DMS153 treated with DMSO at 0.1 percent for 48 hours (cell line): ENCODE measurements around the gene CHMP6.

Experiments used
- DNase-seq: peaks from one replicate; lab custom pipeline; 2025; ENCODE audit not compliant: unreplicated experiment; lab: John Stamatoyannopoulos, UW

The CHMP6 gene

GRCh38 chr17:80991645-80992076 lies at the start of gene CHMP6:
CHMP6 (plus strand) TSS chr17:80991841; CDS start chr17:80991919, 78 bp downstream.
- peak; percentile 14 for DNase-seq

- no peak for DNase-seq
Observed at GRCh38 chr17:80942423-80943345, 49.0 kb upstream of the CHMP6 start.

- no peak for DNase-seq
Observed at GRCh38 chr17:80943346-80944145, 48.1 kb upstream of the CHMP6 start.

GRCh38 chr17:80944326-80944725 lies 47.3 kb upstream of the CHMP6 start:
- DNase-seq = no peak

GRCh38 chr17:80945736-80946135 lies 45.9 kb upstream of the CHMP6 start:
- no peak for DNase-seq

- no peak for DNase-seq
Observed at GRCh38 chr17:80946449-80946848, 45.2 kb upstream of the CHMP6 start.

GRCh38 chr17:80947200-80947940 lies 44.3 kb upstream of the CHMP6 start:
- no peak for DNase-seq

- no peak for DNase-seq
Observed at GRCh38 chr17:80948019-80948975, 43.3 kb upstream of the CHMP6 start.

- no peak for DNase-seq
Observed at GRCh38 chr17:80948976-80949450, 42.6 kb upstream of the CHMP6 start.

- no peak for DNase-seq
Observed at GRCh38 chr17:80949451-80950421, 41.9 kb upstream of the CHMP6 start.

- no peak for DNase-seq
Observed at GRCh38 chr17:80950466-80951120, 41.0 kb upstream of the CHMP6 start.

GRCh38 chr17:80951121-80952090 lies 40.2 kb upstream of the CHMP6 start:
- DNase-seq = no peak

GRCh38 chr17:80952291-80952690 lies 39.4 kb upstream of the CHMP6 start:
- DNase-seq = no peak

- no peak for DNase-seq
Observed at GRCh38 chr17:80953471-80954315, 37.9 kb upstream of the CHMP6 start.

- no peak for DNase-seq
Observed at GRCh38 chr17:80955078-80955477, 36.6 kb upstream of the CHMP6 start.

- no peak for DNase-seq
Observed at GRCh38 chr17:80955671-80956280, 35.9 kb upstream of the CHMP6 start.
